Measurements from ENCODE around the gene OBSL1.
A peak's percentile ranks its signal among the peaks of the same experiment; 100 is the strongest.

The OBSL1 gene

DNA sequence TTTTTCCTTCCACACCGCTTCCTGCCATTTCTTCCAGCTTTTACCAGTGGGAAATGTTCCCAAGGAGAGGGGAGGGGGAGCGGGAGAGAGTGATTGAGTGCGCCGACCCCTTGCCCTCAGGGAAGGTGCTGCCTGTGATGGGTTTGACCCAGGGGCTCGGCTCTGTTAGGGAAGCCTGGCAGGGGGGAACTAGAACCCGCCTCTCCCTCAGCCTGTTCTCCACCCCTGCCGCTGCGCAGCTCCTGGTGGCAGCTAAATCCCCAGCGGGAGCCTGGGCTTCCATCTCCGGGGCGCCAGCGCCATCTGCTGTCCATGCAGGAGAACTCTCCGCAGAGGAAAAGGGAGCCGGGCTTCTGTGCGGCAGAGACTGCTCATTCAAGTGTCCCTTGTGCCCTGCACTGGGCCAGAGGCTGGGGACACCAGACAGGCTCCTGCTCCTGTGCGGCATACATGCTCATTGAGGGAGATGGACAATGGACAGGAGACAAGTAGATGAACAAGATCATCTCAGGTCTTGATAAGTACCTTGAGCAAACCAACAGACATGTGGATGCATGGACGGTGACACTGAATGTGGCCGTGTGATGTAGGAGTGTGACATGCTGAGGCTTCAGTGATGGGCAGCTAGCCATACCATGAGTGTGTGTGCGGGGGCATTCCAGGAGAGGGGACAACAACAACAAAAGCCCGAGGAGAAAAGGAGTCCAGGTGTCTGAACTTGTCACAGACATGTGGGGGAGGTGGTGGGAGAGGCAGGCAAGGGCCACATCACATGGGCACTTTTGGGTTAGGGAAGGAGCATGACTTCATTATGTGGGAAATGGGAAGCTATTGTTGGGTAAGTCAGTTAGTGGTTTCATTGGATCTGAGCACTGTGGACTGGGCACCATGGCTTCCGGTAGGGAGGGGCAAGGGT, 41.0 kb downstream of the OBSL1 start:
- DNase-seq: peak; percentile 82

DNA sequence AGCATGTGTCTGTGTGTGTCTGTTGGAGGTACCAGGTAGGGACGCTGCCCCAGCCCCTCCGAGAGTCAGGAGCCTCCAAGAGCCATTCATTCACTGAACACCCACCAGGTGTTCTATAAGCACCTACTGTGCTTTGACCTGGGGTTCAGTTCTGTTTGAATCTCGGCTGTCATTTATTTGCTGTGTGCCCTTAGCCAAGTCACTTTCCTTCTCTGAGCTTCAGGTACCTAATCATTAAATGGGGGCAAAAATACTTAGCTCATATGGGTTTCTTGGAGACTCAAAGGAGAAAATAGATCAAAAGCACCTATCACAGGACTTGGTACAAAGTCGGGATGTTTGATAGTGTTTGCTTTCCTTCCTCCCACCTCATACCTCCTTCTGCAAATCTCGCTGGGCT, 43.9 kb downstream of the OBSL1 start:
- no peak for DNase-seq

DNA sequence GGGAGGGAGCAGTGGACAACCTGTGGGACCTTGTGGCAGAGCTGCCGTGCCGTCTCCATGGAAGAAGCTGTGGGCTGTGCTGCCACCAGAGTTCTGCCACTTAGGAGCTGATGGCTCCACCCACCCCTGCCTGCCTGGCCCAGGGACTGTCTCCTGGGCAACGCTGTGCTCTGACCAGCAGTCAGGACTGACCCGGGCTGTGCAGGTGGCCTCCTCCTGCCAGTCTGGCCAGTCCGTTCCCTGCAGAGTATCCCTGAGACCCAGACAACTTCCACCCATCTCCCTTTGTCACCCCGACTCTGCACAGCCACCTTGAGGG, 44.3 kb downstream of the OBSL1 start:
- no peak for DNase-seq

DNA sequence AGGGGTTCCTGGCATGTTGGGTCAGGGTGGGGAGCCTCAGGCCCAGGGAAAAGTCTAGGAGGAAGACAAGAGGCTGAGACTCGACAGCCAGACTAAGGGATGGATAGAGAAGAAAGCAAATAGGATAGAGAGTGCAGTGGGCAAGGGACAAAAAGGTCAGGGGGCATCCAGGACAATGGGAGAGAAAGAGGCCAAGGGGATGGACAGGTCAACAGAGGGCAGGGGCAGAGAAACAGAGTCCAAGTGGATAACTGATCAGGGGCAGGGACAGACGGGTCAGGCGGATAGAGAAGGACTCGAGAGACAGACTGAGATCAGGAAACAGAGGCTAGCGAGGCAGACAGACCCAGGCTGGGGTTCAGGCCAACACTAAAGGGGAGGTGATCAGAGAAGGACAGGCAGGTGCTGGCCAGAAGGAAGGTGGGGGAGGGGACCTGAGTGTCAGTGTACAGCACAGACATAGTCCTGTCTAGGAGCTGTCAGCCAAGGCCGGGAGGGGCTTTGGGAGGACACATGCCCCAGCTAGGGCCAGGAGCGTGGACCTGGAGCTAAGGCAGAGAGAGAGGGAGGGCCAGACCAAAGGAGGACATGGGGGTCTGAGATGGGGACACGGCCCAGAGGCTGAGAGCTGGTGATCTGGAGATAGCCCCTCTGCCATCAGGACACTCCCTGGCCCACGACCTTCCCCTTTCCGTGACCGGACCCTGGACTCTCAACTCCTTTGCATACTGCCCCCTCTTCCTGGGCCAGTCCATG, 44.8 kb downstream of the OBSL1 start:
- no peak for DNase-seq

DNA sequence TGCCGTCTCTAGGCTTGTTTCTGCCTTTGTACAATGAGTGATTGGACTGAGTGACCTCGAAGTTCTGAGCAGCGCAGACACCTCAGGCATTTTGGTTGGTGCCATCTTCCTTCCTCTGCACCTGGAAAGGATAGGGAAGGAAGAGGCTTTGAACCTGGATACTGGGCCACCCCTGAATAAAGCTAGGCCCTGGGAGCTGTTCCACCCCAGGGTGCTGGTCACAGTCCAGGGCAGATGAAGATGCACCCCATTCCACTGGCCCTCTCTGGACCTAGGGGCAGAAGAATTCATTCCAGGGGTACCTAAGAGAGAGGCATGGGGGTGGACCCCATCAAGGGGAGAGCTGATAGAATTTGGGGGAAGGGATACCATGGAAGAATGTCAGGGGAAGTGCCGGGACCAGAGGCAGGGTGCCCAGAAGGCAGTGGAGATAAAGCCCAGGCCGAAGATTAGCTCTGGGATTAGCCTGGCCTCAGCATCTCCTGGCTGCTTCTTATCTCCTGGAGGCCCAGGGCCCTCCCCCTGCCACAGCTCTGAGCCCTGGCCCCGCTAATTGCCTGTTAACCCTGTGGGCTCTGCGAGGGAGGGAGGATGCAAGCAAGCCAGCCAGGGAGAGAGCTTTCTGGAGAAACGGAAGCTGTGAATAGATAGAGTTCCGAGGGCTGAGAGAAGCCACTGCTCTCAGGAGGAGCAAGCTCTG, 45.7 kb downstream of the OBSL1 start:
- DNase-seq: no peak

DNA sequence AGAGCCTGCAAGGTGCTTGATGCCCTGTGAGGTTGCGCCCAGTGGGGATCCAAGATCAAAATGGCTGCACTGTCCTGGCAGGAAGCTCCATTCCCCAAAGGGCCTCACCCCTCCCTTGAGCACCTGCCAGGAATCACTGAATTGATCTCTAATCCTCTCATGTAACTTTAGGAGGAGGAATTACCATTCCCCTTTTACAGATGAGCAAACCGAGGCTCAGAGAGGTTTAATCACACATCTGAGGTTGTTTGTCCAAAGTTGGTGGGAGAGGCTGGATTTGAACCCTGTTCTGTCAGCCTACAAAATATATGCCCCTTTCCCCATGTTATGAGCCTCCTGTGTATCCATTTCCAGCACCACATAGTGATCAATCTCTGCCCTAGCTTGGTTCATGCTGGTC, 46.5 kb downstream of the OBSL1 start:
- DNase-seq: no peak

DNA sequence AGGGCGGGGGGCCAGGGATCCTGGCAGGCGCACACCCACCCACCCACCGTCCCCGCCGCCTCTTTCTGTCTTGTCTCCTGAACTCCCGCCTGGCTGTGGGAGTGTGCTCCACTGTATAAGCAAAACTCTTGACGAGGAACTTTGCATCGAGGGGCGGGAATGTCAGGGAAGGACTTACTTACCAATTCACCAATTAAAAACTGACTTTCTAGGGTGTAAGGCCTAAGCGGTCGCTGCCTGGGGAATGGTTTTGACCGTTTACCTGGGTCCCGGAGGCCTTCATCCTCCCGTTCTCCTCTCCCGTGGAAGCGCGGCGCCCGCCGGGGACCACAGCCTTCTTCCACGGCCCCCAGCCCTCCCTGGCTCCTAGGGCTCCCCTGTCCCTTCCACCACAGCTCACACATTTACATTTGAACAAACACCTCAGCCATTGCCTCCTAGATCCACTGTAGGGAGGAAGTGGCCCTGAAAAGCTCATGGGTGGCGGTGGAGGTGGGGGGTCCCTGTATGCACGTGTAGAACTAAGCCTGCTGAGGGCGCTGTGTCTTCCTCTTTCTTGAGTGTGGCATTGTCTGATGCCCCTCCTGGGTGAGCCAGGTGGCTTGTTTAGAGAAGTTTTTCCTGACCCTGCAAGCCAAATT, 48.2 kb downstream of the OBSL1 start:
- no peak for DNase-seq

DNA sequence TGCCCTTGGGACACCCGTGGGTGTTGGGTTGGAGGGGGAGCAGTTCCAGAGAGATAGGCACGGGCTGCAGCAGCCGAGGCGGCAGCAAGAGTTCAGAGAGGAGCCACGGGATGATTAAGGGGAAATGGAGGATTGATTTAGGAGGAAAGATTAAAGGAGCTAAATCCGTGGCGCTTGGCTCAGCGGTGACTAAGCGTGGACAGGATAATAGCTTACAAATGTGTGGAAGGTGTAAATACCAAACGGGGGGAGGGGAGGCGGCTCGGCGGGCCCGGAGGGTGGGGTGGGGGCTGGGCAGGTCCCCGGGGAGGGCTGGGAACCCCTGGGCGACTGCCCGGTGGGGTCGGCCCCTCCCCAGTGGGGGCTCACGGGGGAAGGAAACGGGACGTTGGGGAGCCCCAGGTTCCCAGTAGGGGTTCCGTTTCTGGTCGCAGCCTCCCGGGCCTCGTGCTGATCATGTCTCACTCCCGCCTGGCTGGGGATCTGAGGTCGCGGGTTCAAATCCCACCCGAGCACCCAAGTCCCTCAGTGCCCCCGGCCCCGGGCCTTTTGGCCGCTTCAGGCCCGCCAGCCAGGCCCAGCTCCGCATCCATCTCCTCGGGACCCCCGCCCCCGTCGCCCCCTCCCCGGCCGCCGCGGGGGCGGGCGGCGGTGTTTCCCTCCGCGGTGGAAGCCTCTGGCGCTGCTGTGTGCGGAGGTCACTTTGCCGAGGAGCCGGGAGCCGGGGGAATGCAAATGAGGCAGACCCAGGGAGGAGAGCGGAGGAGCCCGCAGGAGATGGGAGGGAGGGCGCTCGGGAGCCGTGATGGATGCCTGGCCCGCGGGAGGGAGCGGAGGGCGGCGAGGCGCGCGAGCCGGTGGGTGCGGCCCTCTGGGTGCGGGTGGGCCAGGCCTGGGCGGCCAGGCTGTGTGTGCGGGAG, 49.0 kb downstream of the OBSL1 start:
- DNase-seq: no peak

DNA sequence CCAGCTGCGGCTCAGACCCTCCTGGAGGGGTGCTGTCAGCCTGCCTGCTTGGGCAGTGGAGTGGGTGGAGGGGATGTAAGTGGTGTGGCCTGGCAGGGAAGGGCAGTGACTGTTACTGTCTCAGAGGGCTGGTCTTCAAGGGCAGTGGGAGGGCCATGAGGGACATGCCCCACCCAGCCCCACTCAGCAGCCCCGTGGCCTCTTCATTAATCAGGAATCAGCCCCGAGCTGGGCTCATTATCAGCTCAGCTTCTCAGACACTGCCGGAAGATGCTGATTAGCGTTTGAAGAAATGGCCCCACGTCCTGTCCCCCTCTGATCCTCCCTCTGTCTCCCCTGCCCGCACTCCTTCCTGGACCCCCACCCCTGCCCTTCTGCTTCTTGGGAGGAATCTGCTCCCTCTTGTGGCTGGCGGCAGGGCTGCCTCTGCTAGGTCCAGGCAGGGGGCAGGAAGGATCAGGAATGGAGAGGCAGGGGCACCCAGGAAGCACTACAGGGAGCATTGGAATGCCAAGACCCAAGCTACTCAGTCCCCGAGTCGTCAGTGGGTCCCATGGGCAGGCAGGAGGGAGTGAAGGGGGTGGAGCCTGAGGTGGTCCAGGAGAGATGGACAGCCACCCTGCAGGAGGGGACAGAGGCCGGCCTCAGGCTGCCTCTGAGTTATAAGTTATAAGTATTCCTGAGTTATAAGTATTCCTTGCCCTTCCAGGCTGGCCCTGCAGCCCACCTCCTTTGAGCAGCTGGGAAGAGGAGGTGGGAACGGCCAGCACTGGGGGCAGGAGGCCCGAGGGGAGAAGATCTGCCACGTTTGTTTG, 50.1 kb downstream of the OBSL1 start:
- peak; percentile 54 for DNase-seq

DNA sequence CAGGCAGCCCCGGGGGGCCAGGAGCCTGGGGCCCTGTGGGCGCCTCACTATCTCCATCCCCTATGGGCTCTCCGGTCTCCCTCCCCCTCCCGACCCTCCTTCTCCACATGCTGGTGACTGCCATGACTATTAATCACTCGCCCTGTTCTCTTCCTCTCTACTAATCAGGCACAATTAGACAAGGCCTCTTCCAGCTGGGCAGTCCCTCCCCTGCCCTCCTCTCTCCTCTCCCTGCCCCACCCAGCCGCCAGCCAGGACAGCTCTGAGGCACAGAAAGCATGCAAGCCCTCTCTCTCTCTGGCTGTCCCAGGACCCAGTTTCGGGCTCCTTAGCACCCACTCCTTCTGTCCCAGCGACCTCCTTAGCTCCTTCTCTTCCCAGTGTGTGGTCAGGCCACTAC, 51.3 kb downstream of the OBSL1 start:
- no peak for DNase-seq

DNA sequence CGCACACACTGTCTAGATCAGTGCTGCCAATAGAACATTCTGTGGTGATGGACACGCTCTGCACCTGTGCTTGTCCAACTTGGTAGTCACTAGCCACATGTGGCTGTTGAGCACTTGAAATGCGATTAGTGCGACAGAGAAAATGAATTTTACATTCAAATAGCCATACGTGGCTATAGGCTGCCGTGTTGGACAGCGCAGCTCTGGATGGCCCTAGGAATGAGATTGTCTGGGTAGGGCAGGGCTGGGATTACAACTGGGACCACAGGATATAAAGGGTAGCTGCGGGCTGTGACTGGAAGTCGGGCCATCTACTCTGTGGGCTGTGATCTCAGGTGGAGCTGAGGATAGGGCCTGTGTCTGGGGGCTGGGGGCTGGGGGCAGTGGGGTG, 51.8 kb downstream of the OBSL1 start:
- DNase-seq: no peak

DNA sequence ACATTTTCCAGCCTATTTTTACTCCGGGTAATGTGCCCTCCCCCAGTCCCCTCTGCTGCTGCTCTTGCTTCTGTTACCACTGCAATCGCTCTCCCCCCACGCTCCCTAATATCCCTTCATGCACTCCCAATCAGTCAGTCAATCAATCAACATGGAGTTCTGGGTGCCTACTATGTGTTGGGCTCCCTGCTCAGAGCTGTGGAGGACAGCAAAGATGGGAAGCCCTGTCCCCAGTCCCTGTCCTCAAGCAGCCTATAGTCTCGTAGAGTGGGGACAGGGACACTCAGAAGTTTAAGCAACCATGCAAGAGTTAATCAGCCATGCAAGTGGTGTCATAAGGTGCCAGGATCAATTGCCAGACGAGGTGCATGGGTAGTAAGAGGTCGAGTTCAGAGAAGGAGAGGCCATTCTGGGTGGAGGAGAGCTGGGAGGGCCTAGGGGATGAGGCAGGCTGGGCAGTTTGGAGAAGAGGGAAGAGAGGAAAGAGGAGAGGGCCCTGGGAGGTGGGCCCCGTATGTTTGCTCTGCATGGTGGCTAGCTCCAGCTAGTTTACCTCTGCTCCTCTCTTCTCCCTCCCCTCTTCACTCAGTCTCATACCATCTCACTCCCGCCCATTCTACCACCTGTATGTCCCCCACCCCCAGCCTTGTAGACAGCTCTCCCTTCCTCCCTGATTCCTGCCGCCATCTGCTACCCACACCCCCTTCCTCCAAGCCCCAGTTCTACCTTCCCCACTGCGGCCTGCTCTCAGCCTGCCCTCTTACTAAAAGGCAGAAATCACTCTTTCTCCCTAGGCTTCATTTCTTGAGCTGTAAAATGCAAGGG, 53.2 kb downstream of the OBSL1 start:
- DNase-seq: no peak

DNA sequence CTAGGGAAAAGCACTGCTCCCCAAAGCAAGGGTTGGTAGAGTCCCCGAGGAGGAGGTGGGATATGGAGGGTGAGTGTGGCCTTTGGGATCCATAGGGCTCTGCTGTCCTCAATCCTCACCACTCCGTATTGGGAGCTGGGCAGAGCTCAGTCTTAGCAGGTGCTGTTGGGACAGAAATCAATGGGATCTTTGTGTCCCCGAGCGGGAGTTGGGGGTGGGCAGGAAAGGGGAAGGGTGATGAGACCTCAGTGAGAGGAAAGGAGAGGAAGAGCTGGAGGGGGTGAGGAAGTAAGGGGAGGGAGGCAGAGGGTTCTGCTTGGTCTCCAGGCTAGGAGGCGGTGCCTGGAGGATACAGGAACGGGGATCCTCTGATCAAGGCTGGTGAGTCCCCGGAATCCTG, 54.5 kb downstream of the OBSL1 start:
- no peak for DNase-seq

DNA sequence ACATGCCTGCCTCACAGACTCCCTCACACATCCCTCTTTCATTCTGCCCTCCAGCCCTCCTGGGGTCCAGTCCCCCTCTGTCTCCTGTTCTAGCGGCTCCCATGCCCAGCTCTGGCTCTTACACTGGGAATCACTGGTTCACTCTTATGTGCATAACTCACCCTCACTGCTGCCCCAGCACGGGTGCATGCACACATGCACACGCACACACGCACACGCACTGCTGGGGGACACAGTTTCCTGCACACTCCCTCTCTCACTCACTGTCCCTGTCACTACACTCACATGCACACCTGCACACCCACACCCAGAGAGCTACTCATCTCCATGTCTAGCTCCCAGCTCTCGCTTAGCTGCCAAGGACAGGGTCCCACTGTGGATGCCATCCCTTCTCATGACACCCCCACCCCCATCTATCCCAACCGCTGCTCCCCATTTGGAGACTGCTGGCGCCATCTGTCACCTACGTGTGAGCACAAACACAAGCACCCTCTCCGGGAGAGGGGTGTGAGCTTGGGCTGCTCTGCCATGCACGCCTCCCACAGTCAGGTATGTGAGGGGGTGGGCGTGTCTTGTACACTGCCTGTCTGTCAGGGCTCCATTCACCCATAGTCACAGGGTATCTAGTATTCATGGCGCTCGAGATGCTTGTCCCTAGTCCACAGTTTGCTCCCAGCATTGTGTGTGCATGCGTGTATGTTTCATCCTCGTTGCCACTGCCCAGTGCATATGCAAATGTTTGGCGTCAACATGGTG, 55.3 kb downstream of the OBSL1 start:
- no peak for DNase-seq

DNA sequence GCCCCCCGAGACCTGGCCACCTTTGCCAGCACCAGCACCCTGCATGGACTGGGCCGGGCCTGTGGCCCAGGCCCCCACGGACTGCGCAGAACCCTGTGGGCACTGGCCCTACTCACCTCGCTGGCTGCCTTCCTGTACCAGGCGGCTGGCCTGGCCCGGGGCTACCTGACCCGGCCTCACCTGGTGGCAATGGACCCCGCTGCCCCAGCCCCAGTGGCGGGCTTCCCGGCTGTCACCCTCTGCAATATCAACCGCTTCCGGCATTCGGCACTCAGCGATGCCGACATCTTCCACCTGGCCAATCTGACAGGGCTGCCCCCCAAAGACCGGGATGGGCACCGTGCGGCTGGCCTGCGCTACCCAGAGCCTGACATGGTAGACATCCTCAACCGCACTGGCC, 56.5 kb downstream of the OBSL1 start:
- no peak for DNase-seq

DNA sequence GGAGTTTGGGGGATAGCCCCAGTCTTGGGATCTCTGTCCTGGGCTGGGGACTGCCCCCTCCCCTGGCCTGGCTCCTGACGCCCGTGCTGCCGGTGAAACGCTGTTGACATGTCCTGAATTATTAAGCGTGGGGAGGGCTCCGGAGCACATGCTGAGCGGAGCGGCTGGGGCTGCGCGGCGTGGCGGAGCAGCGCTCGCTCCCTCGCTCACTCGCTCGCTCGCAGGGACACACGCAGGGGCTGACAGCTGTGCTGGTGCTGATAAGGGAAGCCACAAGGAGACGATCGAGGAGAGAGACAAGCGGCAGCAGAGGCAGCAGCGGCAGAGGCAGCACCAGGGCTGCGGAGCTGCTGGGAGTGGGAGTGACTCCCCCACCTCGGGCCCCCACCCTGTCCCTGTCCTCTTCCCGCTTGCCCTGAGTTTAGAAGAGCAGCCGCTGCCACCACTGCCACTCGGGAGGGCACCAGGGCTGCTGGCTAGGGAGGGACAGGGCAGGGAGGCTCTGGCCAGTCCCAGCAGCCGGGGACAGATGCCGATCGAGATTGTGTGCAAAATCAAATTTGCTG, 57.1 kb downstream of the OBSL1 start, which contains the start of gene ASIC4:
ASIC4 (plus strand) TSS at position 287 of the 566 bp plus-strand sequence; CDS start at position 530, 243 bp downstream.
- peak; percentile 53 for DNase-seq

DNA sequence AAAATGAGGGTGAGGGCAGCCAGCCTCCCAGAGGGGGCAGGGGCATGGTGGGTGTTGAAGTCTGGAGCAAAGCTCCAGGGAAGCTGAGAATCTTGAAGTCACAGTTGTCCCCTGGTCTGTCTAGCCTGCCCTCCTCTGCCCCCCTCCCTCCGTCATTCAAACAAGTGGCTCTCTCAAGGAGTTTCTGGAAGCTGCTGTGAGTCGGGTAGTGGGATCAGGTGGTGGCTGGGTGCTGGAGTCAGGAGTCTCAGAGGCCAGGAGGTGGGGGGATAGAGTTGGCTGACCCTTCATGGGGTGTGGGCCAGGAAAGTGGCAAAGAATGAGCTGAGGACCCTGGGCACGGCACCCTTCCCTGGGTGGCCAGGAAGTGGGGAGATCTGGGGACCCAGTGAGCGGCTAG, 57.6 kb downstream of the OBSL1 start:
- no peak for DNase-seq

DNA sequence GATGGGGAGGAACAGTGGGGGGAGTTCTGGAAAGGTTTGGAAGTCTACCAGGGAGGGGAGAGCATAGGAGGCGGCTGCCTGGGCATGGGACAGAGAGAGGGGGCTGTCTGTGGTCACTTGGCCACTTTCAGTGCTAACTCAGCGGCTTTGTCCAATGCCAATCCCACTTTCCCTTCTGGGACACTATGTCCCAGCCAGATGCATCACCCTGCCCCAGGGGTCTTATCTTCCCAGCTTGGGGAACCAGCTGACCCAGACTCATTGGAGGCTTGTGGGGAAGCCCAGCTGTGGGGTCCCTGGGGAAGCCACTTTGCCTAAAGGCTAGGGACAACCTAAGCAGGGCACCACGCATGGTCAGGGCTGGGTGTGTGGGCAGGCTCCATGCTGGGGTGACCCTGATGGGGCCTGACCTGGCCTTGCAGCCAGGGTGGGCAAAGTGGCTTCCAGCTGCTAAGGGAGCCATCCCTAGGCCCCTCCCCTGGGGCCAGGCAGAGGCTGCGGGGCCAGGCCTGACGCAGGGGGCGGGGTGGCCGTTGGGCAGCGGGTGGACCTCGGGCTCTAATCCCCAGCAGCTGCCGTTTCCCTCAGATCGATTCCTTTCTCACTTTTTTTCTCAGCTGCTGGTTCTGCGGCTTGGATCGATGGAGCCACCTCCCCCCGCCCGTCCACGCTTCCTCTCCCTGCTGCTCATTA, 58.7 kb downstream of the OBSL1 start:
- no peak for DNase-seq

Measured in NCI-H1694 treated with DMSO at 0.1 percent for 48 hours (cell line).